GM06990 (cell line): ENCODE data around the gene CATSPERD.

Source experiments
- DNase-seq: peaks from one replicate; pipeline ENCODE4 v3.0.0-alpha.2; 2011; ENCODE audit not compliant: insufficient read length; ENCODE audit errors: extremely low read depth
- H3K27me3 ChIP-seq: replicated peaks from 2 replicates; pipeline ENCODE4 v1.6.0; 2011; ENCODE audit warnings: low read length; ENCODE audit not compliant: control insufficient read depth, insufficient read depth
- H3K36me3 ChIP-seq: 2 replicates; pipeline ENCODE4 v1.5.1; 2011; ENCODE audit warnings: low read length; ENCODE audit not compliant: control insufficient read depth, insufficient read depth
- H3K4me3 ChIP-seq: replicated peaks from 2 replicates; pipeline ENCODE4 v1.5.1; 2011; ENCODE audit warnings: low read depth, mild to moderate bottlenecking, control low read depth, low read length
- CTCF ChIP-seq: IDR thresholded peaks from 2 replicates; pipeline ENCODE4 v1.5.1; 2011; ENCODE audit warnings: low read length, control low read depth, mild to moderate bottlenecking, inconsistent platforms; ENCODE audit not compliant: insufficient read depth, poor library complexity, severe bottlenecking

The CATSPERD gene

GRCh38 chr19:5679289-5680083, 41.0 kb upstream of the CATSPERD start:
- TF ChIP-seq CTCF = no peak
- no peak for DNase-seq
- Histone ChIP-seq H3K27me3 (no peaks in the 10 kb centered on the region), H3K4me3 (peak overlapping the region; percentile 85), H3K36me3 (peaks cover 7% of the 10 kb centered on the region)

GRCh38 chr19:5680084-5680436, 40.4 kb upstream of the CATSPERD start:
- no peak for DNase-seq
- H3K27me3 ChIP-seq = no peaks in the 10 kb centered on the region
- peaks cover 5% of the 10 kb centered on the region for H3K36me3 ChIP-seq
- no peak for TF ChIP-seq CTCF
- peak overlapping the region; percentile 85 for H3K4me3 ChIP-seq

- H3K36me3 ChIP-seq = peaks cover 4% of the 10 kb centered on the region
- TF ChIP-seq CTCF = no peak
- no peaks in the 10 kb centered on the region for H3K27me3 ChIP-seq
- H3K4me3 ChIP-seq = peak within 1 kb of the TSS; percentile 85
- DNase-seq = peak; percentile 97
Observed at GRCh38 chr19:5680437-5681368, 39.7 kb upstream of the CATSPERD start, which contains the start of the genes HSD11B1L and MICOS13. Gene HSD11B1L (plus strand): TSS chr19:5681027. CDS start chr19:5684833, 3,806 bp downstream. Gene MICOS13 (minus strand): TSS chr19:5680516. CDS start chr19:5680486, 30 bp downstream.

- H3K36me3 ChIP-seq = peaks cover 4% of the 10 kb centered on the region
- no peak for TF ChIP-seq CTCF
- peak overlapping the region; percentile 62 for H3K4me3 ChIP-seq
- no peaks in the 10 kb centered on the region for H3K27me3 ChIP-seq
- no peak for DNase-seq
Observed at GRCh38 chr19:5681391-5682106, 38.9 kb upstream of the CATSPERD start.

- DNase-seq = no peak
- TF ChIP-seq CTCF = no peak
- Histone ChIP-seq H3K36me3 (peaks cover 4% of the 10 kb centered on the region), H3K27me3 (no peaks in the 10 kb centered on the region), H3K4me3 (no peak overlapping the region)
Observed at GRCh38 chr19:5682107-5682482, 38.3 kb upstream of the CATSPERD start.
